22Rv1 (cell line): ENCODE data around the gene SSTR3.

Experiments
- H3K27ac ChIP-seq: fragments of 450-650 bp; 2 replicates; pipeline ENCODE4 v1.5.1; 2017
- CTCF ChIP-seq: fragments of 450-650 bp; IDR thresholded peaks from 2 replicates; pipeline ENCODE4 v1.5.1; 2017; ENCODE audit warnings: mild to moderate bottlenecking
- ZFX ChIP-seq: fragments of 450-650 bp; IDR thresholded peaks from 2 replicates; pipeline ENCODE4 v1.6.1; 2017; ENCODE audit warnings: antibody characterized with exemption, borderline replicate concordance

SSTR3 gene

GRCh38 chr22:37167176-37167980 is 44.9 kb downstream of the SSTR3 start:
- H3K27ac ChIP-seq = no peak overlapping the region
- no peak for TF ChIP-seq CTCF
- no peak for TF ChIP-seq ZFX

- H3K27ac ChIP-seq = no peak overlapping the region
Measured at GRCh38 chr22:37166675-37167066, 45.6 kb downstream of the SSTR3 start.

GRCh38 chr22:37165940-37166674 is 46.2 kb downstream of the SSTR3 start:
- H3K27ac ChIP-seq = no peak overlapping the region
- no peak for TF ChIP-seq CTCF
- no peak for TF ChIP-seq ZFX

More at GRCh38 chr22:37166675-37167066, 45.6 kb downstream of the SSTR3 start:
- no peak for TF ChIP-seq ZFX
- peak; percentile 95 for TF ChIP-seq CTCF

GRCh38 chr22:37165066-37165465 is 47.2 kb downstream of the SSTR3 start:
- no peak overlapping the region for H3K27ac ChIP-seq
- TF ChIP-seq CTCF (no peak), ZFX (no peak)

GRCh38 chr22:37164505-37164887 is 47.8 kb downstream of the SSTR3 start:
- TF ChIP-seq CTCF (no peak), ZFX (no peak)
- no peak overlapping the region for H3K27ac ChIP-seq

- TF ChIP-seq ZFX (no peak), CTCF (no peak)
- H3K27ac ChIP-seq = no peak overlapping the region
Measured at GRCh38 chr22:37163575-37164504, 48.4 kb downstream of the SSTR3 start.
